DMS114 treated with DMSO at 0.1 percent for 48 hours (cell line): ENCODE results near the gene ASCL1.

Experiments used
- DNase-seq: peaks from one replicate; lab custom pipeline; 2025; ENCODE audit not compliant: unreplicated experiment; lab: John Stamatoyannopoulos, UW

ASCL1 gene

DNA sequence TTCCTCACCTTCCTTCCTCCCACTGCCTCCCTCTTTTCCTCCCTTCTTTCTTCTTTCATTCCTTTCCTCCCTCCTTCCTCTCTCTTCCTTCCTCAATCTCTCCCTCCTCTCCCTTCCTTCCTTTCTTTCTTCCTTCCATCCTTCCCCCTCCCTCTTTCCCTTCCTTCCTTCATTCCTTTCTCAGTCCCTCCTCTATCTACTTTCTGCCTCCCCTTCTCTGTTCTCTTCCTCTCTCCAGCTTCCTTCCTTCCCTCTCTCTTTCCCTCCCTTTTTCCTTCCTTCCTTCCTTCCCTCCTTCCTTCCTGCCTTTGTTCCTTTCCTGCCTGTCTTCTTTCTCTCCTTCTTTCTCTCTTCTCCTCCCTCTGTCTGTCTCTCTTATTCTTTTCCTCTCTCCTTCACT, 16.1 kb downstream of the ASCL1 start:
- DNase-seq = no peak

DNA sequence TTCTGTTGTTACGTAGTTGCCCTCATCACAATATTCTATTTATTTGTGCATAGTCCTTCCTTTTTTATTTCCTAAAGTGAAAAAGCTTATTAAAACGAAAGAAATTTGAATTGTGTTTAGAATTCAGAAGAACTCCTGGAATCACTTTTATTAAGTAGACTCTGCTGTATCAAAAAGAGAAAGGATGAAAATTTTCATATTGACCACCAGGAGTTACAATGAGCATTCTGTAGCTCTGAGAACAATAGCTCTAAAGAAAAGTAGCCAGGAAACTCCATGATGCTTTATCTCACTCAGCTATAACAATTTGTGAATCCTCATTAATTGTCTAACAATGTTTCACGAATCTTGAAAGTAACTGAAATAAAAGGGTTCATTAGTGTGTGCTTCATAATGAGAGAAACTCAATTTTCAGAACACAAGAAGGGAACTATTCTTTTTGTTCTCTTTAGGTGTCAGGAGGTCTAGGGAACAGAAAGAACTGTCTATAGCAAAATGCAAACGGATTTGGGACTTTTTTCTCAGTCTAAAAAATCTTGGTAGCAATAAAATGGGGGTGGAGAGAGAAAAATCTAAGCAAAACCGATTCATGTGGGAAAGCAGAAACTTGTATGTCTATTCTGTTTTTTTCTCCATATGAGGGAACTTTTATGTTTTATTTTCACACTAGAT, 19.3 kb downstream of the ASCL1 start:
- DNase-seq = peak; percentile 4

DNA sequence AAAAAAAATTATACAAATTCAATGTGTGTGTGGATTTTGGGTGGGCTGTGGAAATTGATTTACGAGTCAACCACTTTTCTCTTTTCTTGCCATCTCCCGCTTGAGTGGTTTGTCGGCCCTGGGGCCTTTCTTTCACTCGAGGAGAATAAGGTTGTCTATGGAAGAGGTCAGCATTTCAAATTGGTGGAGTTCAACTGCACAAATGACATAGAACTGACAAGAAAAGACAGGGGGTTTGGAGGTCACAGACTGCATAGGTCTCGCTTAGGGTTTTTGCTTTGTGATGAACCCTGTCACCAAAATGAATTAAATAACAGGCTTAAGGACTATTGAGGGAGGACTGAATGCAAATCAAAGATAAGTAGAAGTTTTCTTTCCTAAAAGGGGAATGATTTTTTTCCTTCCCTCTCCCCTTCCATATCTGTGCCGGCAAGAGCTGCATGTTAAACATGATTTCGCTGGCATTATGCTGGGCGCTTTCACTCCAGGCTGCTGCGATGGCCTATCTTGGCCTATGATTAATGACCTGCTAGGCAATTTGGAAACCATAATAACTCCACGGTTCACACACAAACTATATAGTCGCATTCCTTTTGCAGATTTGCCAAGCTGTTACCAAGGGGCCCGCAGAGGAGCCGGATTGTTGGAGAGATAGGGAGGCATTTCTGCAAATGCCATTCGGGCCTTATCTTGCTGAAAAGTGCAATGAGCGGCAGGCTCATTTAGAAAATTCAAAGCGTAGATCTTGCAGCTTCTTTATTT, 20.7 kb downstream of the ASCL1 start:
- DNase-seq = no peak

DNA sequence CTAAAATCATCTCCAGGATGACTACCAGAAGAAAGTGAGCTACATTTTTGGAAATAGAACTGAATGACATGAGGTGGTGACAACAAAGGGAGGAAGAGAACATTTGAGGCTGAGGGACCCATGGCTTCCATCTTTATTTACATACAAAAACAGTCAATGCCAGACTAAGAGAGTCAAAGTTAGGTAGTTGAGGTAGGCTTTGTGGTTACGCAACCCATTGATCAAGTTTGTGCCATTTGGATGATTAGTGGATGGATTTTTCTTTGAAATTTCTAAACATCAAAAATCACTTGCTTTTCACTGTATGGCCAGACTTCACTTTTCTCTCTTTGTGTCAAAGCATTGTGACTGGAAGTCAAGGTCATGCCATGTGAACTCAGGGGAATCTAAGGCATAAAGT, 22.9 kb downstream of the ASCL1 start:
- no peak for DNase-seq

DNA sequence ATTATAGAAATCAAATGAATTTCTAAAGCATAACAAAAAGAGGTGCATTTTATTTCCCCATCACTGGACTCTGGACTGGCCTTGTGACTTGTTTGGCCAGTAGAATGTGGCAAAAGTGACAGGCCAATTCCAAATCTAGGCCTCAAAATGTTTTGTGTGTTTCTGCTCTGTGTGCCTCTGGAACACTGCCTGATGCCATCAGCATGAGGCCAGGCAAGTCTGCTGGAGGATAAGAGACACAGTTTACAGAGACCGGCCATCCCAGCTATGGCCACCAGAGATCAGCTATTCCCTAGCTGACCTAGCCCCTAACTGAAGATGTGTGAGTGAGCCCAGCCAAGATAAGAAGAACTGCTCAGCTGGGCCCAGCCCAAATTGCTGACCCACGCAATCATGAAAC, 32.9 kb downstream of the ASCL1 start:
- no peak for DNase-seq

DNA sequence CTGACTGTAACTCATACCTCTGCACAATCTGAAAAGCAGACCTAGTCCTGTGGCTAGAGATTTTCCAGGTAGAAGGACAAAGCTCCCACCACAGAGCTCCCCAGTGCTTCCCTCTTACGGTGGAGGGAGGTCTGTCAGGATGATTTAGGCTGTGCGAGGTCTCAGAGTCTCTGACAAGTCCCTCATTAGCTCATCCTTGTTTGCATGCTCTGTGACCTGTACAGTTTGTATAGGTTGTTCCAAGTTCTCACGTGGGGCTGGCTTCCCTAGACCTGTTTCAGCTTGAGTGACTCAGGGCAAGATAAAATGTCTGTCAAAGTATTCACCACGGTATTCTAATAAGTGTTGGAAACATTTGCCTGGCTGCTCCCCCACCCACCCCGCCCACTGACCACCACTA, 34.8 kb downstream of the ASCL1 start:
- no peak for DNase-seq

DNA sequence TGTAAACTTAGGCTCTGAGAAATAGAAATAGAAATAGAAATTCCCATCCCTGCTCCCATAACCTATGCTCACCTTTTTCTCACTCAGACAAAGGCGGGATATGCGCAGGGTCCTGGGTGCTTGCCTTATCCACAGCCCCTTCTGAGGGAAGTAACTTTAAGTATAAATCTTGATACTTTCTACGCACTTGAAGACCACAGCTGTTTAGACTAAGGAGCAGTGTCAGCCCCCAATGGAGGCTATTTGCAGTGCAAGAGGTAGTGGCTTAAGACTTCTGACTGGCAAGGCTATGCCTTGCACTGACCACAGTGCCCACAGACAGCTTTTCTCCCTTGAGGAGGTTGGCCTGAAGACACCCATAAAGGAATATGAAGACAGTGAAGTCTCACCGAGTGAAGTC, 35.2 kb downstream of the ASCL1 start:
- no peak for DNase-seq

DNA sequence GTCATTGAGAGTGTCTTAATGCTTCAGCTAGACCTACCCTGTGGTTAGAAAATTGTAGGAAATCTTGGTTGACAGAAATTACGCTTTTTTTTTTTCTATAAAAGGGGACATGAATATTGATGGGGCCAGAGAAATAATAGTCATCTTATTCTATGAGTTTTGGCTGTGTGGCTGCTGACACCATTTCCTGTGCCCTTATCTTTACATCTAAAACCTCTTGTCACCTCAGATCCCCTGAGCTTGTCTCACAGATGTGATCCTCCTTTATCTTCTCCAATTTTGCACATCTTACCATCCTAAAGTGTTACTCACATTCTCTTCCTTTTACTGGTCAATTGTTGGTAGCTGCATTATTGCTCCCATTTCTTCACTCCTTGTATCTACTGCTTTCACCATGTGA, 36.1 kb downstream of the ASCL1 start:
- DNase-seq = no peak

DNA sequence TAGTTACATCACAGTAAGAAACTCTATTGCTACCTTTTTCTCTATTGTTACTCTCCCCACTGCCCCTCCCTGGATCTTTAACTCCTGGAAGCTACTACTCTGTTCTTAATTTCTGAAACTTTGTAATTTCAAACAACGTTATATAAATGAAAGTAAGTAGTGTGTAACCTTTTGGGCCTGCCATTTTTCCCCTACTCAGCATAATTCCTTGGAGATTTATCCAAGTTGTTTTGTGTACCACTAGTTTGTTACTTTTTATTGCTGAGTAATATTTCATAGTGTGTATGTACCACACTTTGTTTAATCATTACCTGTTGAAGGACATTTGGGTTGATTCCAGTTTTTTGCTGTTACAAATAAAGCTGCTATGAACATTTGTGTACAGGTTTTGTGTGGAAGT, 37.9 kb downstream of the ASCL1 start:
- DNase-seq = no peak
